ENCODE data around the gene CTLA4. TPM values are rescaled to one million over a fixed set of nuclear protein-coding genes. Genes with fewer than 3 reads are reported as not detected.
"Not testable (repeated sequence)": the region's sequence is repeated elsewhere in the genome, so short reads cannot be mapped to it uniquely, and the experiment has no call there.

Gene CTLA4
- total RNA-seq, 1 donor from 2014 or later, result 1.6 TPM

- DNase-seq (ENCODE audit: low spot score), result no peak
Measured at GRCh38 chr2:203857656-203858055, 9.9 kb upstream of the CTLA4 start.

- DNase-seq (ENCODE audit: low spot score), result no peak
Measured at GRCh38 chr2:203858176-203858575, 9.4 kb upstream of the CTLA4 start.

DNA sequence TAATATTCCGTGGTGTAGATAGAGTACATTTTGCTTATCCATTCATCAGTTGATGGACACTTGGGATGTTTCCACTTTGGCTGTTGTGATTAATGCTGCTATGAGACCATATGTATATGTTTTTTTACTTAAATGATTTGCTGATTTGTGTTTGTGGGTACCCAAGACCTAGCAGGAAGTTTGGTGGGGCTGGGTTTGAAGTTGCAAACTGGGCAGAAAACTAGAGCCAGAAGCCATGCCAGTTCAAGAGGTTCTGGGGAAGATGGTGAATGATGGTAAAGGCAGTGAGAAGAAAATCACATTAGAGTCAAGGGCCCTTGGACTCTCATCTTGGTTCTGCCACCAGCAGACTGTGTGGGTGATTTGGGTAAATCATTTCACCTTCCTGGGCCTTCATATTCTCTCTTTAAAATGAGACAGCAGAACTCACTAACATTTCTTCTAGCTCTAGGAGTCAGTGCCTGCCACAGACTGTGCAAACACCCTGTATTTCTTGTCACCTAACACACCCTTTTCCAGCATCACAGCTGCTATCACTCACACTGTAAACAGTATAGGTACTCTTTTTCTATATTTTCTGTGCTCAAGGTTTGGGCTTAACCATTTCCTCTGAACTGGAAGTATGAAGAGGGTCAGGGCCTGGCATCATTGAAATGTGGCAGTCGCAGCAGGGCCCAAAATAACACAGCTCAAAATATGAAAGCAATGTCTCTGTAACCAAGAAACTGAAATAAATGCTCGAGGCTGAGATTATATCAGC, 8.4 kb upstream of the CTLA4 start:
- DNase-seq (ENCODE audit: low spot score), result no peak

GRCh38 chr2:203861197-203861596, 6.4 kb upstream of the CTLA4 start:
- no peak for DNase-seq (ENCODE audit: low spot score)

DNA sequence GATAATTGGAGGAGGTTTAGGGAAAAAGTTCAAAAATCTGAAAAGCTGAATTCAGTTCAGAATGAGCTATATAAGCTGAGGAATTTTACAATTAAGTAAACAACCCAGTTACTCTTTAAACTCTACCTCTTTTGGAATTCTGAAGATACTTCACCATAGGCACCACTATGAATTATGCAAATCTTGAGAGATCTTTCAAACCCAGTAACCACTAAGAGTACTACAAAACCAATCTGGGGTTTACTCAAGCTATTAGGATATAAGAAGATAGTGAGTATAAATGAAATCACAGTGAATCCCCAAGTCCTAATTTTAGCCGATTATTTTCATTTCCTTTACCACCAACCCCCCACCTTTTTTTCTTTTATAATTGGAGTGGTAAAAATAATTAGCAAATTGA, 6.0 kb upstream of the CTLA4 start:
- DNase-seq (ENCODE audit: low spot score), result no peak

GRCh38 chr2:203869223-203870042, 1.9 kb downstream of the CTLA4 start:
- no peak for DNase-seq (ENCODE audit: low spot score)

GRCh38 chr2:203870481-203870880, 2.9 kb downstream of the CTLA4 start:
- DNase-seq (ENCODE audit: low spot score), result no peak

DNA sequence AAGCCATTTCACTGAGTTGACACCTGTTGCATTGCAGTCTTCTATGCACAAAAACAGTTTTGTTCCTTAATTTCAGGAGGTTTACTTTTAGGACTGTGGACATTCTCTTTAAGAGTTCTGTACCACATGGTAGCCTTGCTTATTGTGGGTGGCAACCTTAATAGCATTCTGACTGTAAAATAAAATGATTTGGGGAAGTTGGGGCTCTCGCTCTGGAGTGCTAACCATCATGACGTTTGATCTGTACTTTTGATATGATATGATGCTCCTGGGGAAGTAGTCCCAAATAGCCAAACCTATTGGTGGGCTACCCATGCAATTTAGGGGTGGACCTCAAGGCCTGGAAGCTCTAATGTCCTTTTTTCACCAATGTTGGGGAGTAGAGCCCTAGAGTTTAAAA, 3.4 kb downstream of the CTLA4 start:
- no peak for DNase-seq (ENCODE audit: low spot score)

DNA sequence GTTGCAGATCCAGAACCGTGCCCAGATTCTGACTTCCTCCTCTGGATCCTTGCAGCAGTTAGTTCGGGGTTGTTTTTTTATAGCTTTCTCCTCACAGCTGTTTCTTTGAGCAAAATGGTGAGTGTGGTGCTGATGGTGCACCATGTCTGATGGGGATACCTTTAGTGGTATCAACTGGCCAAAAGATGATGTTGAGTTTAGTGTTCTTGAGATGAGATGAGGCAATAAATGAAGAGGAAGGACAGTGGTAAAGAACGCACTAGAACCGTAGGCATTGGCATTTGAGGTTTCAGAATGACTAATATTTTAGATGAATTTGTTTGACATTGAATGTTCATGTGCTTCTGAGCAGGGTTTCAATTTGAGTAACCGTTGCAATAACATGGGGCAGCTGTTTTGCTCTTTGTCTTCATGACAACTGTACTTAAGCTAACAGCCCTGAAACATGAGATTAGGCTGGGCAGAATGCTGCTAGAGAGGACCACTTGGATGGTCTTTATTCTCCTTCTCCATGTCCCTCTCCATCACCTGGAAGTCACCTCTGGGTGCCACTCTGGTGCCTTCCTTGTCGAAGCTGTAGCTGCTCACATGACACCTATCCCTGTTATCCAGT, 3.9 kb downstream of the CTLA4 start:
- no peak for DNase-seq (ENCODE audit: low spot score)

DNA sequence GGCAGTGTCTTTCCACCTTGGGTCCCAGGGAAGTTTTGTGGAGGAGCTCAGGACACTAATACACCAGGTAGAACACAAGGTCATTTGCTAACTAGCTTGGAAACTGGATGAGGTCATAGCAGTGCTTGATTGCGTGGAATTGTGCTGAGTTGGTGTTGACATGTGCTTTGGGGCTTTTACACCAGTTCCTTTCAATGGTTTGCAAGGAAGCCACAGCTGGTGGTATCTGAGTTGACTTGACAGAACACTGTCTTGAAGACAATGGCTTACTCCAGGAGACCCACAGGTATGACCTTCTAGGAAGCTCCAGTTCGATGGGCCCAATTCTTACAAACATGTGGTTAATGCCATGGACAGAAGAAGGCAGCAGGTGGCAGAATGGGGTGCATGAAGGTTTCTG, 5.9 kb downstream of the CTLA4 start:
- DNase-seq (ENCODE audit: low spot score), result no peak

DNA sequence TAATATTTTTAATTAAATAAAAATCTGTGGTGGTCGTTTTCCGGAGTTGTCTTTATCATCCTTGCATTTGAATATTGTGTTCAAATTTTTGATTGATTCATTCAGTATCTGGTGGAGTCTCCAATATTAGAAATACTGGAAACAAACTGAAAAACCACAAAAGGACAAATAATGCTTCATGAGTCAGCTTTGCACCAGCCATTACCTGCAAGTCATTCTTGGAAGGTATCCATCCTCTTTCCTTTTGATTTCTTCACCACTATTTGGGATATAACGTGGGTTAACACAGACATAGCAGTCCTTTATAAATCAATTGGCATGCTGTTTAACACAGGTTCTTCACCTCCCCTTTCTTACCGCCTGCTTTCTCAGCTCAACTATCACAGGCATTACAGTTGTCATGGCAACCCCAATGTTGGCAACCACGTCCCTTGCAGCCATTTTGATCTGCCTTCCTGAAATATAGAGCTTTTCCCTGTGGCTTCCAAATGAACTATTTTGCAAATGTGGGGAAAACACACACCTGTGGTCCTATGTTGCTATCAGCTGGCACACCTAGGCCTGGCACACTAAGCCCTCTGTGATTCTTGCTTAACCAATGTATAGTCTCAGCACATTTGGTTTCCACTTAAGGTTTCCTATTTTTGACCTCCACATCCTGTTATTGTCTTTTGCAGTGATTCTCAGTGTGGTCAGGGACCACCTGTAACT, 6.5 kb downstream of the CTLA4 start:
- DNase-seq (ENCODE audit: low spot score), result no peak

DNA sequence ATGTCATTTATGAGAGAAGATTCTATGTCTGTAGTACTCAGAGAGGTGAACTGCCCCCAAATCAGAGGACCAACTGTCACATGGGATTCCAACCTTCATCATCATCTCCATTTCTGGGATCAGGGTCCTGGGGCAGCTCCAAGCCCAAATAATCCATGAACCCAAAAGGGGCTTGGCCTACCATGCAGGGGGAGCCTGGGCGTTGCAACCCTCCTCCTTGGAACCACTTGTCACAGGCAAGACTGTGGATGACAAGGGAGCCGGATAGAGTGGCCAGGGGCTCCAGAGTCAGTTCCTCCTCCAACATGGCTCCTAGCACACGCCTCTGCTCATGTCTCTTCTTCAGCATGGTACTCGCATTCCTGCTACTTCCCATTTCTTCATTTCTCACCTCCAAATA, 7.9 kb downstream of the CTLA4 start:
- DNase-seq (ENCODE audit: low spot score), result no peak

DNA sequence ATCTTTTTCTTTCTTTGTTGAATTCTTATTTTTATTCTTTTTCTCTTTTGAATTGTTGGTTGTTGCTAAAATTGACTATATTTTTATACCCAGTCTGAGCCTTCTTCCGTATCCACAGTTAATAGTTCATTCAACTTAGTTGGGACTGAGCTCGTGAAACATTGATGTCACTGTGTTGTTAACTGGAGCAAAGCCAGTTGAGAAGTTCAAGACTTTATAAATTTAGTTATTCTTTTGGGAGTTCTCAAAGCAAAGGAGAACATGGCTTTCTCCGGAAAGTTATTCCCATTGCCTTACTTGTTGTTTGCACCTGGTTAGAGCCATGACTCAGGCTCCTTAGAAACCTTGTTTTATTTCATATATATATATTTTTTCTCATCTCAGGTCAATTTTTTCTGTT, 8.8 kb downstream of the CTLA4 start:
- no peak for DNase-seq (ENCODE audit: low spot score)

DNA sequence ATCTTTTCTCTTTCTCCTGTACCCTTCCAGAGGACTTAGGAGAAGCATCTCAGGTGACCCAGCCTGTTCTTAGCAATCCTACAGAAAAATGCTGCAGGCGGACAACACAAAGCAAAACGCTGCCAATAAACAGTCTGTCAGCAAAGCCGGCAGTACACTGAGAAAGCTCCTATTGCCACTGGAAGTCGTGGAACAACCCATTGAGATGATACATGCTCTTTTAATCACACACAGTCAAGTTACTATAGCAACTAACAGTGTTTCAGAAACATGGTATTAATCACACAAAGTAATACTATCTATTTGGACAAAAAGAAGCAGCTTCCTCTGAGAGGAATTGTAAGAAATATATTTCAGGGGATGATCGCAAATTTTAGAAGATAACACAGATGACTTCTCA, 10.5 kb downstream of the CTLA4 start:
- DNase-seq (ENCODE audit: low spot score), result no peak

DNA sequence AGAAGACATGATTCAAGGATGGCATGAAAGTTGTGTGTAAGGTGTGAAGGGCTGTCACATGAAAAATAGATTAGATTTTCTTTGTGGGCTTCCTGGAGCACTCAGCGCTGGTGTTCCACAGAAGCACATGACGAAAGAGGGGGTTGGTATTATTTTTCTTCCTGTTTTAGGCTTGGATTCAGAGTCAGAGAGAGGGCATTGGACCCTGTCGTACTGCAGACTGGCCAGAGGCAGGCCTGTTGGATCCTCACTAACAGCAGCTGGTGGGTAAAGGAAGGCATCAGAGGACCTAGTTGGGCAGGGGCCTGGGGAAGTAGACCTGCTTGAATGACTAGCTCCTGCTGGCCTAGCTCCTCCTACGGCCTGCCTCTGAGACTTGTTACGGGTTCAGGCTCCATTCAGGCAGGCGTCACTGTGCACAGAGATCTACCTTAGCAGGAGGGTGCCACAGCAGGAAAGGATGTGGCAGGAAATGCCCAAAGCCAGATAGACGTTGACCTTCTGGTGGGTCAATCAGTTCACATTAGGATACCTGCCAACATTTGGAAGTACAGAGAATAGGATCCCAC, 13.1 kb downstream of the CTLA4 start:
- DNase-seq (ENCODE audit: low spot score), result no peak

GRCh38 chr2:203881185-203881584, 13.6 kb downstream of the CTLA4 start:
- not testable (repeated sequence) for DNase-seq (ENCODE audit: low spot score)

DNA sequence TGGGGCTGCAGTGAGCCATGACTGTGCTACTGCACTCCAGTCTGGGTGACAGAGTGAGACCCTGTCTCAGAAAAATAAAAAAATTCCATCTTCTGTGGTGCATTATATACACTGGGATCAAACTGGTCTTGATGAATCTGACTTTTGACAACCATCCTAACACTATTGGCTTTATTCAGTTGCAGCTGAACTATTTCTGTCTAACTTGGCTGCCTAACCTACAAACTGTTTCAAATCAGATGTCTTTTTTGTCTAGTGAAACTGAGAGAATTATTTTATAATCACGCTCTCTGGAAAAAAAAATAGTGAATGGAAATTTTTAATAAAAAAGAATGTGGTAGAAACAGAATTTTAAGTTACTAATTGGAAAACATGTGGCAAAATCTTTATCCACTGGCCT, 15.0 kb downstream of the CTLA4 start:
- no peak for DNase-seq (ENCODE audit: low spot score)

DNA sequence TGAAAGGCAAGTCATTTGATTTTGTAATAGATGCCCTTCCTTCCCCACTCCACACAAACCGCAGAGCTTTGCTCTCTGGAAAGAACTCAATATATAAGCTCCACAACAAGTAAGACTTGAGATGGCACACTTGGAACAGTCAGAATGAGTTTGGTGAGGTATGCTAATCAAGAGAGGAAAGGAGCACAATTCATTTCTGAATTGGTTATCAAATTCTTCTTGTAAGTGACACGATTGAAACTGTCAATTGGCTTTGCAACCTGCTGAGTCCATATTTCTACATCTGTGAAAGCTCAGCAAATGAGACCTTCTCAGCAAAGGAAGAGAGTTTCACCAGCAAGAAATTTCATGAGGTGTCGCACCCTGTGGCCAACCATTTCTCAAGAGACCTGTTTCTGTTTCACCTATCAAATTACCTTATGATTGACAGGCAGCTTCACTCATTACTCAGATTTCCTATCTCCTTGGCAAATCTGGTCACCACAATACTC, 19.1 kb downstream of the CTLA4 start:
- DNase-seq (ENCODE audit: low spot score), result no peak

- no peak for DNase-seq (ENCODE audit: low spot score)
Measured at GRCh38 chr2:203887677-203888076, 20.1 kb downstream of the CTLA4 start.

DNA sequence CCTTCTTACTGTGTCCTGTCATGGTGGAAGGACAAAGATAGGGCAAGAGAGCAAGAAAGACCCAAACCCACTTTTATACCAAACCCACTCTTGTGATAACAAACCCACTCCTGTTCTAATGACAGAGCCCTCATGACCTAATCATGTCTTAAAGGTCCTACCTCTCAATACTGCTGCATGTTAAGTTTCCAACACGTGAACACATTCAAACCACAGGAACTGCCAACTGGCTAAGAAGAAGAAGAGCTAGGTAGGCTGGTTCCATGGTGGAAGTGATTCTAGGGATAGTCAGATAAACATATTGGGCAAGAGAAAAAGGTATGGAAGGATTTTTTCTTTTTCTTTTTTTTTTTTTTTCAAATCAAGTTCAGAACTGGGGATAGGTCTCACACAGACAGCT, 22.0 kb downstream of the CTLA4 start:
- DNase-seq (ENCODE audit: low spot score), result no peak

- no peak for DNase-seq (ENCODE audit: low spot score)
Measured at GRCh38 chr2:203889944-203890343, 22.4 kb downstream of the CTLA4 start.

DNA sequence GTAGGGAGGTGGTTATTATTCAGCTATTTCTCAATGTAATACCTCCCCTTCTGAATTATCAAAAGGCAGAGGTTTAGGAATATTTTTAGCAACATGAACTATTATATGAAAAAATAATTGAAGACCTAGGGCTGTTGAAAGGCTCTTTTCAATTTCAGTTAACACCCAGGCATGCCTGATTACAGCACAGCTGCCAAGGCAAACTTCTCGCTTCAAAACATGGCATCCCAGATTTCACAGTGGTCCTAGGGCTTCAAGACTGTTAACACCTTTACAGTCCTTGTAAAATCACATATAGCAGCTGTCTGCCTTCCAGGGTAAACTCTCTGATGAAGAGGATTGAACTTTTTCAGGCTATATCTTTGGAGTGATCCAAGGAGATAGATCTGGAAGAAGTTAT, 23.2 kb downstream of the CTLA4 start:
- no peak for DNase-seq (ENCODE audit: low spot score)

Data from mucosa of gallbladder (tissue), 1 donor.